Panc1 (cell line): ENCODE results near the gene ARID5A. TPM values are rescaled to one million over a fixed set of nuclear protein-coding genes. Genes with fewer than 3 reads are reported as not detected.
A peak's percentile ranks its signal among the peaks of the same experiment; 100 is the strongest.

Experiments
- ATAC-seq: fragments of 200-7000 bp; cut with Tn5 transposase; 2 replicates; pipeline ENCODE4 v1.9.1; 2020; ENCODE audit warnings: mild to moderate bottlenecking, moderate library complexity
- BruUV-seq: library from RNA; stranded (reverse); fragments of 400-500 nt; replicated peaks from 2 replicates; lab custom pipeline; 2021; lab: Mats Ljungman, UMichigan
- CTCF ChIA-PET: fragments of 300-600 bp; sonication (Branson Sonifier 250); formaldehyde crosslinking; loops from one replicate; lab custom pipeline; 2022; ENCODE audit warnings: antibody characterized with exemption; lab: Charles Lee
- POLR2A ChIA-PET: fragments of 300-600 bp; sonication (Branson Sonifier 250); formaldehyde crosslinking; loops from one replicate; lab custom pipeline; 2022; ENCODE audit warnings: antibody characterized with exemption; lab: Charles Lee
- DNase-seq: peaks from one replicate; pipeline ENCODE4 v3.0.0-alpha.2; 2010; ENCODE audit warnings: low read depth, low spot score
- H3K27ac ChIP-seq: 2 replicates; pipeline ENCODE4 v1.5.1; 2011; ENCODE audit warnings: mild to moderate bottlenecking, low read length, inconsistent platforms
- H3K27me3 ChIP-seq: fragments of 200-500 bp; sonication (Bioruptor generic); 2 replicates; pipeline ENCODE4 v1.6.0; 2014; ENCODE audit warnings: low read length, inconsistent platforms; ENCODE audit not compliant: control insufficient read depth, insufficient read depth
- H3K36me3 ChIP-seq: fragments of 200-500 bp; sonication (Bioruptor generic); 2 replicates; pipeline ENCODE4 v1.5.1; 2014; ENCODE audit warnings: inconsistent platforms, mild to moderate bottlenecking, low read length, moderate library complexity; ENCODE audit not compliant: control insufficient read depth, insufficient read depth
- H3K4me1 ChIP-seq: 2 replicates; pipeline ENCODE4 v1.5.1; 2011; ENCODE audit warnings: inconsistent platforms, mild to moderate bottlenecking, low read length, moderate library complexity; ENCODE audit not compliant: control insufficient read depth, insufficient read depth
- H3K4me3 ChIP-seq, 2 experiments: 2 replicates each; pipeline ENCODE4 v1.5.1; 2011 to 2012; ENCODE audit warnings: low read depth in 2 of 2, low read length in 2 of 2, mild to moderate bottlenecking in 2 of 2, inconsistent platforms in 1 of 2, moderate library complexity in 1 of 2
- H3K9me3 ChIP-seq: fragments of 200-500 bp; sonication (Bioruptor generic); 2 replicates; pipeline ENCODE4 v1.5.1; 2014; ENCODE audit warnings: low read depth, mild to moderate bottlenecking, inconsistent platforms, low read length, moderate library complexity; ENCODE audit not compliant: control insufficient read depth, insufficient read depth
- POLR2AphosphoS5 ChIP-seq: IDR thresholded peaks from 2 replicates; pipeline ENCODE4 v1.6.1; 2012; ENCODE audit warnings: mild to moderate bottlenecking, low read depth, low read length, moderate library complexity
- SIN3A ChIP-seq: IDR thresholded peaks from 2 replicates; pipeline ENCODE4 v1.6.1; 2012; ENCODE audit warnings: low read depth, mild to moderate bottlenecking, low read length, moderate library complexity, borderline replicate concordance; ENCODE audit not compliant: insufficient read depth
- TCF7L2 ChIP-seq: IDR thresholded peaks from 2 replicates; pipeline ENCODE4 v1.6.1; 2011; ENCODE audit warnings: mild to moderate bottlenecking, low read depth, low read length, inconsistent platforms
- in situ Hi-C: cut with HindIII; loops from 2 replicates; pipeline ENCODE4 v1.10.0; 2016; ENCODE audit warnings: low sequenced_read_pairs, low pct_unique_long_range_greater_than_20kb
- intact Hi-C: fragments of 100-400 bp; cut with micrococcal nuclease; formaldehyde crosslinking; loops from one replicate; pipeline ENCODE4 v1.10.0; 2022; ENCODE audit not compliant: unreplicated experiment
- total RNA-seq: library from RNA; stranded (reverse); gene quantifications from one replicate; pipeline ENCODE4 v1.2.1, GENCODE V29; 2021; ENCODE audit not compliant: unreplicated experiment
- TF ChIP-seq, protein P1 (sequence below), 2 experiments: IDR thresholded peaks; 2 replicates each; pipeline ENCODE4 v1.6.1; 2011 to 2012; ENCODE audit warnings: low read depth in 2 of 2, control low read depth in 1 of 2, low read length in 1 of 2, mild to moderate bottlenecking in 1 of 2, moderate library complexity in 1 of 2; ENCODE audit not compliant: insufficient read depth in 1 of 2
- TF ChIP-seq, protein P2 (sequence below): fragments of 450-650 bp; IDR thresholded peaks from 2 replicates; pipeline ENCODE4 v1.5.1; 2017; ENCODE audit warnings: mild to moderate bottlenecking

The ARID5A gene
- total RNA-seq, 1 experiment from 2014 or later: 19.3 TPM

DNA sequence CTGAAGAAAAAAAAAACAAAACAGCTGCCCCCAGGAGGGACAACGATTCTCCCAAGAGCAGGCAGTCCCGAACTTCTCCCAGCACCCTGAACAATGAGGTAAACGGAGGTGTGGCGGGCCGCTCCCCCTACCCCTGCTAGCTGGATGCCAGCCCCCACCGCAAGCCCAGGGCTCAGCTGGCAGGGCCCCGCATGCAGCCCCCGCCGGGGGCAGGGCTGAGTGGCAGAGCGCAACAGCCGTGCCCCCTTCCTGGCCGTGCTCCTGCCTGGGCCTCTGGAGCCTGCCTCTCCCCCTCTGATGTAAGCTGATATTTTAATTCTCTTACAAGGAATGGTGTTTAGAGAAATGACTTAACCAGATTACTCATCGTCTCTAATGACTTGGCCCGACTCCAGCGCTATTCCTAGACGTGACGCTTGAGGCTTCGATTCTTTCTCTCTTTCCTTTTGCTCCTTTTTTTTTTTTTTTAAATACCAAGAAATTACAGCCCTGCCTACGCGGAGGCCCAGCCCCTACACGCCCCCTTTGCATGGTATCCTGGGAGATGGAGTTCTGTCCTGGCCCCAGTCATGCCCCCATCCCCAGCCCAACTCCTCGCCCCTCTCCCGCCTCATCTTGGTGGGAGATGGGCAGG, 4.6 kb upstream of the ARID5A start:
- ChIA-PET CTCF (interaction anchor here (0.7 kb wide), 1 partner anchor 120 kb away, joined by 3 read pairs; no protein-coding TSS in a partner anchor), POLR2A (interaction anchor here (0.7 to 0.9 kb wide), 2 partner anchors 16 to 119 kb away, joined by 3 read pairs; no protein-coding TSS in a partner anchor)
- no peaks in the 10 kb centered on the region for H3K27me3 ChIP-seq
- BruUV-seq: no TSS peak
- H3K36me3 ChIP-seq: no peaks in the 10 kb centered on the region
- intact Hi-C loops (no loop called here), in situ Hi-C loops (no loop called here)
- H3K27ac ChIP-seq: peak overlapping the region; percentile 77; the same call in 1 of the 2 replicates
- TF ChIP-seq TCF7L2 (no peak), POLR2AphosphoS5 (no peak), SIN3A (no peak)
- TF ChIP-seq, protein P1, sequence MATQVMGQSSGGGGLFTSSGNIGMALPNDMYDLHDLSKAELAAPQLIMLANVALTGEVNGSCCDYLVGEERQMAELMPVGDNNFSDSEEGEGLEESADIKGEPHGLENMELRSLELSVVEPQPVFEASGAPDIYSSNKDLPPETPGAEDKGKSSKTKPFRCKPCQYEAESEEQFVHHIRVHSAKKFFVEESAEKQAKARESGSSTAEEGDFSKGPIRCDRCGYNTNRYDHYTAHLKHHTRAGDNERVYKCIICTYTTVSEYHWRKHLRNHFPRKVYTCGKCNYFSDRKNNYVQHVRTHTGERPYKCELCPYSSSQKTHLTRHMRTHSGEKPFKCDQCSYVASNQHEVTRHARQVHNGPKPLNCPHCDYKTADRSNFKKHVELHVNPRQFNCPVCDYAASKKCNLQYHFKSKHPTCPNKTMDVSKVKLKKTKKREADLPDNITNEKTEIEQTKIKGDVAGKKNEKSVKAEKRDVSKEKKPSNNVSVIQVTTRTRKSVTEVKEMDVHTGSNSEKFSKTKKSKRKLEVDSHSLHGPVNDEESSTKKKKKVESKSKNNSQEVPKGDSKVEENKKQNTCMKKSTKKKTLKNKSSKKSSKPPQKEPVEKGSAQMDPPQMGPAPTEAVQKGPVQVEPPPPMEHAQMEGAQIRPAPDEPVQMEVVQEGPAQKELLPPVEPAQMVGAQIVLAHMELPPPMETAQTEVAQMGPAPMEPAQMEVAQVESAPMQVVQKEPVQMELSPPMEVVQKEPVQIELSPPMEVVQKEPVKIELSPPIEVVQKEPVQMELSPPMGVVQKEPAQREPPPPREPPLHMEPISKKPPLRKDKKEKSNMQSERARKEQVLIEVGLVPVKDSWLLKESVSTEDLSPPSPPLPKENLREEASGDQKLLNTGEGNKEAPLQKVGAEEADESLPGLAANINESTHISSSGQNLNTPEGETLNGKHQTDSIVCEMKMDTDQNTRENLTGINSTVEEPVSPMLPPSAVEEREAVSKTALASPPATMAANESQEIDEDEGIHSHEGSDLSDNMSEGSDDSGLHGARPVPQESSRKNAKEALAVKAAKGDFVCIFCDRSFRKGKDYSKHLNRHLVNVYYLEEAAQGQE (IDR thresholded peaks at IDR 0.05; ENCODE audit: insufficient read depth in 1 of 2, low read depth in 2 of 2, low read length in 1 of 2): no peak
- TF ChIP-seq, protein P2, sequence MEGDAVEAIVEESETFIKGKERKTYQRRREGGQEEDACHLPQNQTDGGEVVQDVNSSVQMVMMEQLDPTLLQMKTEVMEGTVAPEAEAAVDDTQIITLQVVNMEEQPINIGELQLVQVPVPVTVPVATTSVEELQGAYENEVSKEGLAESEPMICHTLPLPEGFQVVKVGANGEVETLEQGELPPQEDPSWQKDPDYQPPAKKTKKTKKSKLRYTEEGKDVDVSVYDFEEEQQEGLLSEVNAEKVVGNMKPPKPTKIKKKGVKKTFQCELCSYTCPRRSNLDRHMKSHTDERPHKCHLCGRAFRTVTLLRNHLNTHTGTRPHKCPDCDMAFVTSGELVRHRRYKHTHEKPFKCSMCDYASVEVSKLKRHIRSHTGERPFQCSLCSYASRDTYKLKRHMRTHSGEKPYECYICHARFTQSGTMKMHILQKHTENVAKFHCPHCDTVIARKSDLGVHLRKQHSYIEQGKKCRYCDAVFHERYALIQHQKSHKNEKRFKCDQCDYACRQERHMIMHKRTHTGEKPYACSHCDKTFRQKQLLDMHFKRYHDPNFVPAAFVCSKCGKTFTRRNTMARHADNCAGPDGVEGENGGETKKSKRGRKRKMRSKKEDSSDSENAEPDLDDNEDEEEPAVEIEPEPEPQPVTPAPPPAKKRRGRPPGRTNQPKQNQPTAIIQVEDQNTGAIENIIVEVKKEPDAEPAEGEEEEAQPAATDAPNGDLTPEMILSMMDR: no peak
- no peaks in the 10 kb centered on the region for H3K9me3 ChIP-seq
- peak overlapping the region; percentile 21 to 51 for H3K4me3 ChIP-seq
- H3K4me1 ChIP-seq: peaks cover 63% of the 10 kb centered on the region
- DNase-seq (peak; percentile 90), ATAC-seq (peak; percentile 24; the same call in 1 of the 2 replicates)

DNA sequence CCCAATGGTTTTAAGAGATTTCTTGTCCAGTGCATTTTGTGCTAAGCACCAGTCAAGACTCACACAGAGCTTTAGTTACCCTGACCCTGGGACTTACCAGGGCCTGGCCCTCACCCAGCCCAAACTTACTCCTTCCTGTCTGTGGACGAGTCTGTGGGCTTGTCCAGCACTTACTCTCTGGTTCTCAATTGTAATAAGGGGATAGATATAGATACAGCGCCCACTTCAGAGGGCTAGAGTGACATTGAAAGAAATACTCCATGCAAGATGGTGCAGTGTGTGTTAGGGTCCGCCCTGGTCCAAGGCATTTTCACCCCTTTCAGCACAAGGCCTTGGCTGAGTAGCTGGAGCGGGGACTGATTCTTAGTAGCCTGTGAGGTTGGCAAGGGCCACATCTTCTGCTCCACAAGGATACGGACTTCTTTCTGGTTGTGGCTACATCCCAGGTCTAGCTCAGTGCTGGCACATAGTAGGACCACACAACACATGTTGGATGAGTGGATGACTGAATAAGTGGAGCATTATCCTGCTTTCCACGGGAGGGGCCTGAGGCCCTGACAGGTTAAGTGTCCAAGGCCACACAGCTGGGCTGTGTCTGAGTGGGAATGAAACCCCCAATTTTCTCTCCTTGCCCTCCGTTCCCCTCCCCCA, 3.8 kb upstream of the ARID5A start:
- H3K4me3 ChIP-seq: no peak overlapping the region
- H3K9me3 ChIP-seq: no peaks in the 10 kb centered on the region
- peak overlapping the region; percentile 77 for H3K27ac ChIP-seq
- H3K36me3 ChIP-seq: no peaks in the 10 kb centered on the region
- TF ChIP-seq POLR2AphosphoS5: no peak
- TF ChIP-seq TCF7L2: no peak
- no peak for TF ChIP-seq SIN3A
- TF ChIP-seq, protein P1 (IDR thresholded peaks at IDR 0.05; ENCODE audit: insufficient read depth in 1 of 2, low read depth in 2 of 2, low read length in 1 of 2): no peak
- TF ChIP-seq, protein P2: no peak
- ChIA-PET CTCF (interaction anchor here (0.6 kb wide), 1 partner anchor 21 kb away, joined by 3 read pairs; no protein-coding TSS in a partner anchor), POLR2A (interaction anchor here (0.7 kb wide), 1 partner anchor 17 kb away, joined by 3 read pairs; no protein-coding TSS in a partner anchor)
- in situ Hi-C loops: no loop called here
- H3K4me1 ChIP-seq: peaks cover 62% of the 10 kb centered on the region
- BruUV-seq: no TSS peak
- DNase-seq (no peak), ATAC-seq (no peak)
- H3K27me3 ChIP-seq: no peaks in the 10 kb centered on the region
- intact Hi-C loops: no loop called here
